IMR-90 (cell line): ENCODE data around the gene KDM4E. TPM values are rescaled to one million over a fixed set of nuclear protein-coding genes. Genes with fewer than 3 reads are reported as not detected.

Experiments used
- ATAC-seq: fragments of 200-7000 bp; cut with Tn5 transposase; 2 replicates; pipeline ENCODE4 v1.9.1; 2020; ENCODE audit warnings: low read depth, mild to moderate bottlenecking, moderate library complexity
- BruUV-seq: library from RNA; stranded (reverse); fragments of 400-500 nt; replicated peaks from 2 replicates; lab custom pipeline; 2021; lab: Mats Ljungman, UMichigan
- CTCF ChIA-PET: fragments of 300-600 bp; formaldehyde crosslinking; extraction: SDS; loops from one replicate; lab custom pipeline; 2021; ENCODE audit warnings: antibody characterized with exemption; lab: Yijun Ruan, JAX
- POLR2A ChIA-PET: fragments of 300-600 bp; sonication (Branson Sonifier 250); formaldehyde crosslinking; loops from one replicate; lab custom pipeline; 2022; ENCODE audit warnings: antibody characterized with exemption; ENCODE audit not compliant: unreplicated experiment; lab: Charles Lee
- DNase-seq: peaks from one replicate; pipeline ENCODE4 v3.0.0; 2013
- H2AFZ ChIP-seq: replicated peaks from 2 replicates; pipeline ENCODE3; 2013; ENCODE audit warnings: low read length, mild to moderate bottlenecking; ENCODE audit not compliant: poor library complexity
- H2AK5ac ChIP-seq: 2 replicates; pipeline ENCODE4 v1.6.1; 2013; ENCODE audit warnings: low read depth, low read length, inconsistent platforms
- H2AK9ac ChIP-seq: replicated peaks from 2 replicates; pipeline ENCODE3; 2013; ENCODE audit warnings: mild to moderate bottlenecking, low read depth, low read length, moderate library complexity; ENCODE audit not compliant: poor library complexity
- H2BK120ac ChIP-seq: 2 replicates; pipeline ENCODE4 v1.6.1; 2013; ENCODE audit warnings: low read depth, low read length, inconsistent platforms
- H2BK15ac ChIP-seq: 3 replicates; pipeline ENCODE4 v1.6.1; 2013; ENCODE audit warnings: low read depth, low read length, inconsistent platforms
- H2BK20ac ChIP-seq: 2 replicates; pipeline ENCODE4 v1.6.1; 2013; ENCODE audit warnings: low read depth, mild to moderate bottlenecking, inconsistent platforms, low read length, moderate library complexity
- H2BK5ac ChIP-seq: 2 replicates; pipeline ENCODE4 v1.6.1; 2013; ENCODE audit warnings: mild to moderate bottlenecking, low read depth, low read length, inconsistent platforms; ENCODE audit not compliant: poor library complexity, severe bottlenecking
- H3K14ac ChIP-seq: replicated peaks from 2 replicates; pipeline ENCODE4 v1.6.1; 2013; ENCODE audit warnings: low read depth, low read length, inconsistent platforms
- H3K18ac ChIP-seq: 2 replicates; pipeline ENCODE4 v1.6.1; 2013; ENCODE audit warnings: low read depth, low read length, control low read depth
- H3K23ac ChIP-seq: 2 replicates; pipeline ENCODE4 v1.6.1; 2013; ENCODE audit warnings: low read depth, low read length, inconsistent platforms
- H3K27ac ChIP-seq: 2 replicates; pipeline ENCODE4 v1.5.1; 2013; ENCODE audit warnings: mild to moderate bottlenecking, control low read depth, low read length; ENCODE audit not compliant: insufficient read depth
- H3K27me3 ChIP-seq: 2 replicates; pipeline ENCODE4 v1.6.1; 2013; ENCODE audit warnings: low read length; ENCODE audit not compliant: control insufficient read depth, insufficient read depth
- H3K36me3 ChIP-seq: 2 replicates; pipeline ENCODE4 v1.6.1; 2013; ENCODE audit warnings: low read length, mixed read lengths; ENCODE audit not compliant: control insufficient read depth, insufficient read depth
- H3K4ac ChIP-seq: 2 replicates; pipeline ENCODE4 v1.6.1; 2013; ENCODE audit warnings: low read depth, low read length, inconsistent platforms
- H3K4me1 ChIP-seq: 2 replicates; pipeline ENCODE4 v1.6.1; 2013; ENCODE audit warnings: low read length, mixed read lengths; ENCODE audit not compliant: control insufficient read depth, insufficient read depth
- H3K4me2 ChIP-seq: 2 replicates; pipeline ENCODE4 v1.6.1; 2013; ENCODE audit warnings: low read depth, mild to moderate bottlenecking, control low read depth, low read length, moderate library complexity
- H3K4me3 ChIP-seq: 2 replicates; pipeline ENCODE4 v1.5.1; 2013; ENCODE audit warnings: low read depth, mild to moderate bottlenecking, control low read depth, low read length, moderate library complexity; ENCODE audit not compliant: insufficient read depth
- H3K56ac ChIP-seq: 2 replicates; pipeline ENCODE4 v1.6.1; 2013; ENCODE audit warnings: low read length, inconsistent platforms; ENCODE audit not compliant: insufficient read depth; ENCODE audit errors: extremely low read depth
- H3K79me1 ChIP-seq, 2 experiments: 2 replicates each; pipeline ENCODE4 v1.6.1; 2013; ENCODE audit warnings: low read length in 2 of 2, inconsistent platforms in 1 of 2, low read depth in 1 of 2
- H3K9ac ChIP-seq: 2 replicates; pipeline ENCODE4 v1.6.1; 2013; ENCODE audit warnings: low read depth, low read length, control low read depth
- H3K9me1 ChIP-seq: 2 replicates; pipeline ENCODE4 v1.6.1; 2013; ENCODE audit warnings: low read length, inconsistent platforms; ENCODE audit not compliant: insufficient read depth
- H3K9me3 ChIP-seq: 2 replicates; pipeline ENCODE4 v1.6.1; 2013; ENCODE audit warnings: low read length; ENCODE audit not compliant: control insufficient read depth, insufficient read depth
- H4K20me1 ChIP-seq: 2 replicates; pipeline ENCODE4 v1.6.1; 2013; ENCODE audit warnings: low read length, inconsistent platforms; ENCODE audit not compliant: insufficient read depth
- H4K5ac ChIP-seq: 2 replicates; pipeline ENCODE4 v1.6.1; 2013; ENCODE audit warnings: mild to moderate bottlenecking, low read depth, low read length, control low read depth
- H4K8ac ChIP-seq, 2 experiments: 2 replicates each; pipeline ENCODE4 v1.6.1; 2013; ENCODE audit warnings: low read depth in 2 of 2, low read length in 2 of 2, control low read depth in 1 of 2, inconsistent platforms in 1 of 2
- H4K91ac ChIP-seq: 2 replicates; pipeline ENCODE4 v1.6.1; 2013; ENCODE audit warnings: low read depth, low read length, inconsistent platforms; ENCODE audit not compliant: insufficient read depth
- ELK1 ChIP-seq: fragments of 150-350 bp; IDR thresholded peaks from 2 replicates; pipeline ENCODE4 v1.6.1; 2016; ENCODE audit warnings: low read depth, mild to moderate bottlenecking, low read length, moderate library complexity, borderline replicate concordance
- MAFK ChIP-seq: IDR thresholded peaks from 2 replicates; pipeline ENCODE4 v1.6.1; 2012; ENCODE audit warnings: low read depth, low read length, improper control_type of control experiment
- MAZ ChIP-seq: IDR thresholded peaks from 2 replicates; pipeline ENCODE4 v1.6.1; 2012; ENCODE audit warnings: low read depth, mild to moderate bottlenecking, low read length, improper control_type of control experiment, moderate library complexity, borderline replicate concordance
- MXI1 ChIP-seq: IDR thresholded peaks from 2 replicates; pipeline ENCODE4 v1.6.1; 2012; ENCODE audit warnings: low read depth, mild to moderate bottlenecking, low read length, moderate library complexity, borderline replicate concordance
- RCOR1 ChIP-seq: IDR thresholded peaks from 2 replicates; pipeline ENCODE4 v1.6.1; 2012; ENCODE audit warnings: mild to moderate bottlenecking, low read length, improper control_type of control experiment; ENCODE audit not compliant: insufficient replicate concordance
- RFX5 ChIP-seq: IDR thresholded peaks from 2 replicates; pipeline ENCODE4 v1.8.0; 2012; ENCODE audit warnings: low read depth, mild to moderate bottlenecking, low read length, moderate library complexity
- WGBS, 2 experiments: methylation state at CpG; one replicate each; pipeline versions ENCODE4 v1.1.5 to v1.1.7; 2013; ENCODE audit warnings: missing lambda C conversion rate in 2 of 2; ENCODE audit not compliant: insufficient read length in 1 of 2; ENCODE audit errors: extremely low coverage in 2 of 2; 5-methylcytosine and 5-hydroxymethylcytosine counted together
- dilution Hi-C: fragments of 300-500 bp; cut with HindIII; formaldehyde crosslinking; loops from one replicate; pipeline ENCODE4 v1.14.3; 2018; ENCODE audit warnings: low sequenced_read_pairs; ENCODE audit not compliant: unreplicated experiment
- in situ Hi-C: fragments of 300-500 bp; cut with MboI; formaldehyde crosslinking; loops from 3 replicates; pipeline ENCODE4 v1.14.3; 2019; ENCODE audit warnings: low sequenced_read_pairs, inconsistent platforms, mixed read lengths
- intact Hi-C: fragments of 100-400 bp; cut with micrococcal nuclease; formaldehyde crosslinking; loops from 2 replicates; pipeline ENCODE4 v1.10.0; 2022
- polyA plus RNA-seq, 3 experiments: library from polyadenylated mRNA; depleted of rRNA; stranded (reverse); fragments of >200 nt; gene quantifications; 2 replicates each; pipeline ENCODE4 v1.2.3, GENCODE V29; 2012; ENCODE audit warnings: low replicate concordance in 1 of 3
- total RNA-seq: library from RNA; depleted of rRNA; stranded (reverse); fragments of >200 nt; gene quantifications from 2 replicates; pipeline ENCODE4 v1.2.3, GENCODE V29; 2012
- TF ChIP-seq, protein P1 (sequence below): conservative IDR thresholded peaks from 2 replicates; pipeline ENCODE4 v1.5.1; 2012; ENCODE audit warnings: mild to moderate bottlenecking, low read depth, low read length, improper control_type of control experiment

KDM4E gene
- total and polyA plus RNA-seq, 2 of the 4 experiments (the other 2 are of a cell fraction), result not detected

DNA sequence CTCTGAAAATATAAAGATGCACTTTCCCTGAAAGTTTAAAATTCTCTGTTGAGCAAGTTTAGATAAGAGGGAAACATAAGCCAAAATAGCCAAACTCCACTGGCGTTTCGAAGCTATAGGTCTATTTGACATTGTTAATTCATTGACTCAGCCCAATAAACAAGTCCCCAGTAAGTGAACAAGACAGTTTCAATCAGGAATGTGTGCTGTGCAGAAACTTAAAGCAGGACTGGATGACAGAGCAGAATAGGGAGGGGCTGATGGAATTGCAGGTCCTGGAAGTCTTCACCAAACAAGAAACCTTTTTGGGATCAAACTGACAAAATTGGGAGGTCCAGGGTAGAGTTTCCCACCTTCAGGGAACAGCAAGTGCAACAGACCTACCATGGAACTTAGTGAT lies 8.9 kb upstream of the KDM4E start:
- Histone ChIP-seq H2BK120ac (no peak overlapping the region), H2AFZ (no peak overlapping the region), H4K8ac (no peak overlapping the region), H3K4ac (no peak overlapping the region), H2AK9ac (no peak overlapping the region), H4K5ac (no peak overlapping the region), H3K36me3 (no peaks in the 10 kb centered on the region), H3K56ac (no peak overlapping the region), H4K20me1 (no peaks in the 10 kb centered on the region), H3K4me3 (no peak overlapping the region), H3K18ac (no peak overlapping the region), H3K79me1 (no peaks in the 10 kb centered on the region), H3K4me2 (no peak overlapping the region), H3K27me3 (peaks cover 12% of the 10 kb centered on the region; the same call in 1 of the 2 replicates), H3K14ac (no peak overlapping the region), H2BK5ac (no peak overlapping the region), H2BK20ac (no peak overlapping the region), H3K9me3 (no peaks in the 10 kb centered on the region), H3K4me1 (no peaks in the 10 kb centered on the region), H2AK5ac (no peak overlapping the region), H3K27ac (no peak overlapping the region), H4K91ac (no peak overlapping the region), H2BK15ac (no peak overlapping the region), H3K9ac (no peak overlapping the region), H3K23ac (no peak overlapping the region), H3K9me1 (no peaks in the 10 kb centered on the region)
- intact Hi-C loops (no loop called here), in situ Hi-C loops (no loop called here), dilution Hi-C loops (no loop called here)
- no peak for ATAC-seq
- no peak for DNase-seq
- POLR2A ChIA-PET, result no interaction called here
- BruUV-seq, result no TSS peak
- no CpG with 5 or more reads among the region's 2 CpGs for WGBS, 2 experiments
- TF ChIP-seq MAZ (no peak), RFX5 (no peak), ELK1 (no peak), MAFK (no peak), RCOR1 (no peak), MXI1 (no peak)
- TF ChIP-seq, protein P1, sequence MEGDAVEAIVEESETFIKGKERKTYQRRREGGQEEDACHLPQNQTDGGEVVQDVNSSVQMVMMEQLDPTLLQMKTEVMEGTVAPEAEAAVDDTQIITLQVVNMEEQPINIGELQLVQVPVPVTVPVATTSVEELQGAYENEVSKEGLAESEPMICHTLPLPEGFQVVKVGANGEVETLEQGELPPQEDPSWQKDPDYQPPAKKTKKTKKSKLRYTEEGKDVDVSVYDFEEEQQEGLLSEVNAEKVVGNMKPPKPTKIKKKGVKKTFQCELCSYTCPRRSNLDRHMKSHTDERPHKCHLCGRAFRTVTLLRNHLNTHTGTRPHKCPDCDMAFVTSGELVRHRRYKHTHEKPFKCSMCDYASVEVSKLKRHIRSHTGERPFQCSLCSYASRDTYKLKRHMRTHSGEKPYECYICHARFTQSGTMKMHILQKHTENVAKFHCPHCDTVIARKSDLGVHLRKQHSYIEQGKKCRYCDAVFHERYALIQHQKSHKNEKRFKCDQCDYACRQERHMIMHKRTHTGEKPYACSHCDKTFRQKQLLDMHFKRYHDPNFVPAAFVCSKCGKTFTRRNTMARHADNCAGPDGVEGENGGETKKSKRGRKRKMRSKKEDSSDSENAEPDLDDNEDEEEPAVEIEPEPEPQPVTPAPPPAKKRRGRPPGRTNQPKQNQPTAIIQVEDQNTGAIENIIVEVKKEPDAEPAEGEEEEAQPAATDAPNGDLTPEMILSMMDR, result no peak
- CTCF ChIA-PET, result no interaction called here
